T-helper 1 cell treated with Interleukin-12 subunit alpha and Interleukin-12 subunit beta and Interleukin-4 antibody, amounts not matched to agents 30 μg/mL and 1 μg/mL, for 36 hours (primary cell): Measurements from ENCODE around the gene CST9.
"Not testable (repeated sequence)": the region's sequence is repeated elsewhere in the genome, so short reads cannot be mapped to it uniquely, and the experiment has no call there.

Source experiments
- H3K27ac Mint-ChIP-seq: one replicate; pipeline ENCODE4 v1.8.0; 2021; ENCODE audit warnings: mild to moderate bottlenecking, mixed read lengths
- H3K27me3 Mint-ChIP-seq: one replicate; pipeline ENCODE4 v1.8.0; 2021; ENCODE audit warnings: low read depth, mixed read lengths
- H3K36me3 Mint-ChIP-seq: one replicate; pipeline ENCODE4 v1.8.0; 2021; ENCODE audit warnings: low read depth, mixed read lengths
- H3K4me1 Mint-ChIP-seq: one replicate; pipeline ENCODE4 v1.8.0; 2021; ENCODE audit warnings: low read depth, mixed read lengths
- H3K4me3 Mint-ChIP-seq: one replicate; pipeline ENCODE4 v1.8.0; 2021; ENCODE audit warnings: mild to moderate bottlenecking, moderate library complexity, mixed read lengths
- H3K9me3 Mint-ChIP-seq: one replicate; pipeline ENCODE4 v1.8.0; 2021; ENCODE audit warnings: mixed read lengths

Gene CST9

DNA sequence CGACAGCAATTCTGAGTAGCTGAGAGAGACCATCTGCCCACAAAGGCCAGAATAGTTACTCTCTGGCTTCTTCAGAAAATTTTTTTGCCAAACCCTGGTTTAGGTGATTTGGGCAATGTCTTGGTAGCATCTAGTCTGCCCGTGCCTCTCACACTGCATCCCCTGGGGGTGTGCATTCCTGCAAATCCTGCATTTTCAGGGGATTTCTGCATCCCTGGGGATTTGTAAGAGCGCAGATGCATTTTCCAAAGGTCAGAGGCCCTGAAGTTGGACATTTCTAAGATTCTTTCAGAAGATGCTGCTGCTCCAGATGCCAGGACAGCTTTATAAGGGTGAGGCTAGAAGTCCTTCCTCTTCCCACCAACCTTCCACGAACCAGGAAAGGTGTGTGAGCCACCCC is 4.0 kb downstream of the CST9 start:
- Mint-ChIP-seq H3K27ac (no peak overlapping the region), H3K27me3 (no peaks in the 10 kb centered on the region), H3K4me3 (no peak overlapping the region), H3K9me3 (no peaks in the 10 kb centered on the region), H3K36me3 (no peaks in the 10 kb centered on the region), H3K4me1 (peaks cover 1% of the 10 kb centered on the region)

DNA sequence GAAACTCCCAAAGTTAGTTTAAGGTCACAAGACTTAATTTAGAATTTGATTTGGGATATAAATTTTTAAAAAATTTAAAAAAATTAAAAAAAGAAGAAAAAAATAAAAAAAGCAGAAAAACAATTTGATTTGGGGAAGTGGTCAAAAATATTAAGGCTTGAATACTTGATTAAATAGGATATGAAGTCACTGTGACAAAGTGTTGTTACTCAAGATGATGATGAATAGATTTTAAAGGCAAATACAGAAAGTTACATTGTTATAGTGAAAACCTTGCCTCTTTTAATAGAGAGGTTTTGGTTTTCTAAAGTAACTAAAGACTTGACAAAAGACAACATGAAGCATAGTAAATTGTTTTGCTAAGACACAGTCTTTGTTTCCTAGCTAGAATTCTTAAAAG is 7.2 kb downstream of the CST9 start:
- Mint-ChIP-seq H3K27ac (no peak overlapping the region), H3K27me3 (no peaks in the 10 kb centered on the region), H3K4me1 (no peaks in the 10 kb centered on the region), H3K36me3 (no peaks in the 10 kb centered on the region), H3K4me3 (no peak overlapping the region), H3K9me3 (no peaks in the 10 kb centered on the region)

DNA sequence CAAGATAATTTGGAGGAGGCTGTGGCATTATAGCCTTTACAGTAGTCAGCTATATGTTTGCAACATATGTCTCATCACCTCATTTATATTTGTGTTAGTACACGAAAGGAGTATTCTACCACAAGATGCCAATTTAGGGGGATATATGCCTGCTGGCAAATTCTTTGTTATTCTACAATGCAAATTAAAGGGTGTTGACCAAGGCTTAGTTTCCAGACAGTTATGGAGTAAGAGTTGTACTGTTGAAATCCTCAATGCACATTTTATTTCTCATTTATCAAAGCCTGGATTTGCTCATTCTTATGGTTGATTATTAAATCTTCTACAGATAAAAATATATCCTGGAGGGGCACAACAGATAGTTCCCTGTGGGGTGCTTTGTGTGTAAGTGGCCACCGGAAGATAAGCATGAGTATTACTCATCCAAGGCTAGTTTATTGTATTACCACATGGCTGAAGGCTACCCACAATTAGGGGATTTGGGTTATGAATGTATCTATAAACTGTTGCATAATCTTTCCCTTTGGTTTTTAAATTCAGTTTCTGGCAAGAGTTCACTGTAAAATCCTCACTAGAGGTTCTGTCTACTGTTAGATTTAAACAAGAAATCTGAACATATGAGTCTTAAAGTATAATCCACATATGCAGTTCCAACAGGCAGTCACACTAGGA is 9.0 kb downstream of the CST9 start:
- Mint-ChIP-seq H3K36me3 (no peaks in the 10 kb centered on the region), H3K4me1 (no peaks in the 10 kb centered on the region), H3K27me3 (no peaks in the 10 kb centered on the region), H3K9me3 (no peaks in the 10 kb centered on the region), H3K27ac (no peak overlapping the region), H3K4me3 (no peak overlapping the region)

DNA sequence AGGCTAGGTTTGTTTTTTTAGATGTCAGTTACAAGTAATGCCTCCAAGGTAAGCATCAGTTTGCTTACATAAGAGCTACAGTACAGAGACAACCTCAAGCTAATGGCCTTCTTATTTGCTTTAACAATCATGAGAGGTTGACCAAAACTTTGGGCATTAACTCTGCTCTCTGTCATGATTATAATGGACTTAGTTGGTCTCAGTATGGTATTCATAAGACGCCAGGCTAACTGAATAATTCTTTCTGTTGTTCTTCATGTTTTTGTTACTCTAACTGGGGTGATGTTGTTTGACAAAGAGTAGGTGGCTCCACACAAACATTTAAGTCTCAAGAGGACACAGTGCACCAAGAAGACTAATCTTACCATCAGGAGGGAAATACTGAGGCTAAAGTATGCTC is 9.8 kb downstream of the CST9 start:
- Mint-ChIP-seq H3K4me1 (no peaks in the 10 kb centered on the region), H3K36me3 (no peaks in the 10 kb centered on the region), H3K27ac (no peak overlapping the region), H3K4me3 (no peak overlapping the region), H3K27me3 (no peaks in the 10 kb centered on the region), H3K9me3 (no peaks in the 10 kb centered on the region)

GRCh38 chr20:23588434-23589403 is 17.0 kb downstream of the CST9 start:
- Mint-ChIP-seq H3K27me3 (peaks cover 3% of the 10 kb centered on the region), H3K27ac (no peak overlapping the region), H3K4me1 (no peaks in the 10 kb centered on the region), H3K4me3 (no peak overlapping the region), H3K9me3 (no peaks in the 10 kb centered on the region), H3K36me3 (no peaks in the 10 kb centered on the region)

- peaks cover 3% of the 10 kb centered on the region for H3K27me3 Mint-ChIP-seq
- H3K9me3 Mint-ChIP-seq: no peaks in the 10 kb centered on the region
- no peaks in the 10 kb centered on the region for H3K36me3 Mint-ChIP-seq
- no peaks in the 10 kb centered on the region for H3K4me1 Mint-ChIP-seq
- no peak overlapping the region for H3K4me3 Mint-ChIP-seq
- no peak overlapping the region for H3K27ac Mint-ChIP-seq
These were observed 18.1 kb downstream of the CST9 start for GRCh38 chr20:23587631-23588030.

- Mint-ChIP-seq H3K4me3 (no peak overlapping the region), H3K36me3 (no peaks in the 10 kb centered on the region), H3K27me3 (peaks cover 3% of the 10 kb centered on the region), H3K4me1 (no peaks in the 10 kb centered on the region), H3K9me3 (no peaks in the 10 kb centered on the region), H3K27ac (no peak overlapping the region)
These were observed 18.8 kb downstream of the CST9 start for GRCh38 chr20:23586735-23587525.

DNA sequence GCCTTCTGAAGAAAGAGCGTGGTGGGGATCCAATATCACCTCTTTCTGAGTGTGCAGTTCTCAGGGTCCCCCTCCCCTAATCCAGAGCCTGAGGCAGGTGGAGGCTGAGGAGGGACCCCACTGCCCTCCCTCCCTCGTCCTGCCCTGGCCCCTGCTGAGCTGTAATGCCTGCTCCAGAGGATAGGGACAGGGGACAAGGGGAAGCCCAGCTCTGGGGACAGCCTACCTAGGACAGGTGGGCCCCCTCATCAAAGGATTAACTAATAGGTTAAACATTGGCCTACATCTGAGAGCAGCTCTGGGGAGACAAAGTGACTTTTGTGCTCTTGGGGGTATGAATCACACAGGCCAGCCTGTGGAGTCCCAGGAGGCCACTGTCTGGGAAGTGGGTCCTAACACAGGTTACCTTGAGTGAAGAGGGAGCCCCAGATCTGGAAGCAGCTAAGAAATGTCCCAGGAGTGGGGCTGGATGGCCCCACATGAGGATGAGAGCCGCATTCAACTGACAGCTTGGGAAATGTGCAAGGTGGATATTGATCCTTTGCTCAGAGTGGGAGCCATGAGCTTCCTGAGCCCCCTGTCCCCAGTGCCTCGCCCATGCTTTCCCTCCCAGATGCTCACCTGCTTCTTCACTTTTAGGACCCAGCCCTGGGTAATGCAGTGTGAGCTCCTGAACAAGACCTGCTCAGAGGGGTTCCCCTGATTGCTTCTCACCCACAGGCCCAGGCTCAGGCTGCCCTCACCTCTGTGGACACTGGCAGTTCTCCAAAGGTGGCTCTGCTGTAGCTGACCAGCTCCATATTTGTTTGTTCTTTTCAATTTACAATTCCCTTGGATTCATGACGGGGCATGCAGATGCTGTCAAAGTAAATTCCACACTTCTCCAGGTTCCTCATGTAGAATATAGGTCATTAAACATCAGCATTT is 19.6 kb downstream of the CST9 start:
- H3K27me3 Mint-ChIP-seq: peaks cover 6% of the 10 kb centered on the region

GRCh38 chr20:23585449-23585807 is 20.3 kb downstream of the CST9 start:
- no peaks in the 10 kb centered on the region for H3K36me3 Mint-ChIP-seq
- H3K4me3 Mint-ChIP-seq: no peak overlapping the region
- no peaks in the 10 kb centered on the region for H3K4me1 Mint-ChIP-seq
- H3K27ac Mint-ChIP-seq: no peak overlapping the region
- peaks cover 9% of the 10 kb centered on the region for H3K27me3 Mint-ChIP-seq
- H3K9me3 Mint-ChIP-seq: no peaks in the 10 kb centered on the region

More for the DNA sequence above, 19.6 kb downstream of the CST9 start:
- Mint-ChIP-seq H3K4me1 (no peaks in the 10 kb centered on the region), H3K36me3 (no peaks in the 10 kb centered on the region), H3K4me3 (no peak overlapping the region), H3K9me3 (no peaks in the 10 kb centered on the region), H3K27ac (no peak overlapping the region)

- no peaks in the 10 kb centered on the region for H3K36me3 Mint-ChIP-seq
- H3K27me3 Mint-ChIP-seq: peaks cover 9% of the 10 kb centered on the region
- H3K9me3 Mint-ChIP-seq: no peaks in the 10 kb centered on the region
- H3K4me1 Mint-ChIP-seq: no peaks in the 10 kb centered on the region
- no peak overlapping the region for H3K4me3 Mint-ChIP-seq
- H3K27ac Mint-ChIP-seq: no peak overlapping the region
These were observed 21.1 kb downstream of the CST9 start for GRCh38 chr20:23584434-23585199.

DNA sequence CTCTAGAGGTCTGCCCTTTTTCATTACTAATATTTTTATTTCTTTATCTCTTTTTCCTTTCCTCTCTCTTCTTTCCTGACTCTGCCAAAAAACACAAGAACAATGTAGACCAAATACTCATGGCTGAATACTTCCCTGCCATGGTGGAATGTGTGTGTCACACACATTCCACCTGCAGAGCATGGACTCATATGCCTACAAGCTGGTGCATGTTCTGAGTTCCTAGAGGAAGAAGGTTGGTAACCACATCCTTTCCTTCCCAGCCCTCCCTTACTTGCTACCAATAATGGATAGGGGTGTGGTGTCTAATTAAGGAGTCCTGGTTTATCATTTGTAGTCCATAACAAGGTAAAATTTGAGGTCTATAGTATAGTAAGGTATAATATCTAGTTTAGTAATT is 22.2 kb downstream of the CST9 start:
- no peaks in the 10 kb centered on the region for H3K36me3 Mint-ChIP-seq
- no peak overlapping the region for H3K27ac Mint-ChIP-seq
- H3K4me3 Mint-ChIP-seq: no peak overlapping the region
- H3K4me1 Mint-ChIP-seq: no peaks in the 10 kb centered on the region
- H3K27me3 Mint-ChIP-seq: peaks cover 9% of the 10 kb centered on the region
- H3K9me3 Mint-ChIP-seq: no peaks in the 10 kb centered on the region

- no peaks in the 10 kb centered on the region for H3K9me3 Mint-ChIP-seq
- H3K27me3 Mint-ChIP-seq: peaks cover 9% of the 10 kb centered on the region
- H3K27ac Mint-ChIP-seq: no peak overlapping the region
- H3K4me1 Mint-ChIP-seq: no peaks in the 10 kb centered on the region
- H3K4me3 Mint-ChIP-seq: no peak overlapping the region
- no peaks in the 10 kb centered on the region for H3K36me3 Mint-ChIP-seq
These were observed 23.4 kb downstream of the CST9 start for GRCh38 chr20:23582293-23582692.

- H3K4me3 Mint-ChIP-seq, H3K27ac Mint-ChIP-seq, H3K4me1 Mint-ChIP-seq, H3K27me3 Mint-ChIP-seq, H3K36me3 Mint-ChIP-seq, H3K9me3 Mint-ChIP-seq: not testable (repeated sequence)
These were observed 23.9 kb downstream of the CST9 start for GRCh38 chr20:23581833-23582232.
